Lung microvascular endothelial cell (primary cell): ENCODE results near the gene SUMO4. TPM values are rescaled to one million over a fixed set of nuclear protein-coding genes. Genes with fewer than 3 reads are reported as not detected.
A peak's percentile ranks its signal among the peaks of the same experiment; 100 is the strongest.
"Not testable (repeated sequence)": the region's sequence is repeated elsewhere in the genome, so short reads cannot be mapped to it uniquely, and the experiment has no call there.

ENCODE experiments used
- DNase-seq, 2 donors: peaks; one replicate each; pipeline versions ENCODE4 v3.0.0 to v3.0.0-alpha.2; 2010; ENCODE audit warnings: low read depth in 2 of 2
- total RNA-seq: library from RNA; depleted of rRNA; stranded (reverse); fragments of >200 nt; gene quantifications from 2 replicates; pipeline ENCODE4 v1.2.1, GENCODE V29; 2014

SUMO4 gene
- total RNA-seq, 1 donor from 2014 or later: 1.2 TPM

GRCh38 chr6:149431905-149432775 lies 32.1 kb downstream of the SUMO4 start:
- DNase-seq: peak; percentile 77 to 87

GRCh38 chr6:149433405-149433804 lies 33.3 kb downstream of the SUMO4 start:
- DNase-seq: no peak

- DNase-seq: no peak
These were observed 33.8 kb downstream of the SUMO4 start for GRCh38 chr6:149433881-149434280.

GRCh38 chr6:149435919-149436586 lies 36.0 kb downstream of the SUMO4 start:
- DNase-seq: no peak

GRCh38 chr6:149436647-149437046 lies 36.6 kb downstream of the SUMO4 start:
- DNase-seq: no peak

- DNase-seq: no peak
These were observed 37.1 kb downstream of the SUMO4 start for GRCh38 chr6:149437212-149437611.

- DNase-seq: no peak
These were observed 38.8 kb downstream of the SUMO4 start for GRCh38 chr6:149438855-149439254.

GRCh38 chr6:149439626-149440025 lies 39.6 kb downstream of the SUMO4 start:
- DNase-seq: no peak

GRCh38 chr6:149440735-149441671 lies 40.9 kb downstream of the SUMO4 start:
- no peak for DNase-seq

GRCh38 chr6:149441740-149442139 lies 41.7 kb downstream of the SUMO4 start:
- no peak for DNase-seq

GRCh38 chr6:149443411-149444181 lies 43.5 kb downstream of the SUMO4 start:
- peak in 1 of 2 donors; percentile 57 for DNase-seq

GRCh38 chr6:149444360-149445094 lies 44.5 kb downstream of the SUMO4 start:
- not testable (repeated sequence) for DNase-seq

GRCh38 chr6:149445095-149445466 lies 45.0 kb downstream of the SUMO4 start:
- DNase-seq: no peak

- peak in 1 of 2 donors; percentile 43 for DNase-seq
These were observed 45.5 kb downstream of the SUMO4 start for GRCh38 chr6:149445573-149445972.

- DNase-seq: no peak
These were observed 46.8 kb downstream of the SUMO4 start for GRCh38 chr6:149446791-149447376.

- no peak for DNase-seq
These were observed 48.9 kb downstream of the SUMO4 start for GRCh38 chr6:149448821-149449453.

GRCh38 chr6:149449831-149450678 lies 50.0 kb downstream of the SUMO4 start:
- no peak for DNase-seq
